Fibroblast of gingiva (primary cell): Measurements from ENCODE around the gene LGALS1.
A peak's percentile ranks its signal among the peaks of the same experiment; 100 is the strongest.

Experiments used
- DNase-seq: peaks from one replicate; pipeline ENCODE4 v3.0.0-alpha.2; 2011; ENCODE audit warnings: low read depth

Gene LGALS1

DNA sequence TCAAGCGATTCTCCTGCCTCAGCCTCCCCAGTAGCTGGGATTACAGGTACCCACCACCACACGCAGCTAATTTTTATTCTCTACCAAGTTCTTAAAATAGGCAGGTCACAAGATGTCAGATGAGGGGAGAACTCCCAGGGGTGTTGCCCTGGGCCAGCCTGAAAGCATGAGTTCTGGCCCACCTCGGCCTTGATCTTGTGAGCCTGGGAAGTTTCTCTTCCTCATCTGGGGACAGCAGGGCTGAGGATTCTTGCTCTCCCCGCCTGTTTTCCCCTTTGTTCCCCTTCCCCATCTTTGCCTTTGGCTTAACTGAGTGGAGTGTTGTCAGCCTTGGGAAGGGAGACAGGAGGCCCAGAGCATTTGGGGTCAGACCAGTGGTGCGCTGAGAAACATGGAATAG, 13.4 kb upstream of the LGALS1 start:
- DNase-seq = no peak

DNA sequence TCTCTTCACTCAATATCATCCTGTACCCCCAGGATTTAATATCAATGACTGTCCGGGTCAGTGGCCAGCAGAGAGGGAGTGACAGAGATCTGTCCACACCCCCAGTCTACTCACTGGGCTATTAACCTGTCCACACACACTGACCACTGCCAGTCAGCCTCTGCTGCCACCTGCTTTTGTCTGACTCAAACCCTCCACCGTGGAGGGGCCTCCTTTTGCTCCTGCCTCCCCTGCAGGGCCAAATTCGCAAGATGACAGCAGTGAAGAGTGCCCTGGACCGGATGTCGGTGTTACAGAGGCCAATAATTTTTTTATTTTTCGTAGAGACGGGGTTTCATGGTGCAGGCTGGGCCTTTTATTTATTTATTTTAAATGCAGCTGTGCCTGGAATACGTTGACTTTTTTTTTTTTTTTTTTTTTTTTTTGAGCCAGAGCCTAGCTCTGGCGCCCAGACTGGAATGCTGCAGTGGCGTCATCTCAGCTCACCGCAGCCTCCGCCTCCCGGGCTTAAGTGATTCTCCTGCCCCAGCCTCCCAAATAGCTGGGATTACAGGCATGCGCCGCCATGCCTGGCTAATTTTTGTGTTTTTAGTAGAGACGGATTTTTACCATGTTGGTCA, 11.8 kb upstream of the LGALS1 start:
- peak; percentile 61 for DNase-seq

DNA sequence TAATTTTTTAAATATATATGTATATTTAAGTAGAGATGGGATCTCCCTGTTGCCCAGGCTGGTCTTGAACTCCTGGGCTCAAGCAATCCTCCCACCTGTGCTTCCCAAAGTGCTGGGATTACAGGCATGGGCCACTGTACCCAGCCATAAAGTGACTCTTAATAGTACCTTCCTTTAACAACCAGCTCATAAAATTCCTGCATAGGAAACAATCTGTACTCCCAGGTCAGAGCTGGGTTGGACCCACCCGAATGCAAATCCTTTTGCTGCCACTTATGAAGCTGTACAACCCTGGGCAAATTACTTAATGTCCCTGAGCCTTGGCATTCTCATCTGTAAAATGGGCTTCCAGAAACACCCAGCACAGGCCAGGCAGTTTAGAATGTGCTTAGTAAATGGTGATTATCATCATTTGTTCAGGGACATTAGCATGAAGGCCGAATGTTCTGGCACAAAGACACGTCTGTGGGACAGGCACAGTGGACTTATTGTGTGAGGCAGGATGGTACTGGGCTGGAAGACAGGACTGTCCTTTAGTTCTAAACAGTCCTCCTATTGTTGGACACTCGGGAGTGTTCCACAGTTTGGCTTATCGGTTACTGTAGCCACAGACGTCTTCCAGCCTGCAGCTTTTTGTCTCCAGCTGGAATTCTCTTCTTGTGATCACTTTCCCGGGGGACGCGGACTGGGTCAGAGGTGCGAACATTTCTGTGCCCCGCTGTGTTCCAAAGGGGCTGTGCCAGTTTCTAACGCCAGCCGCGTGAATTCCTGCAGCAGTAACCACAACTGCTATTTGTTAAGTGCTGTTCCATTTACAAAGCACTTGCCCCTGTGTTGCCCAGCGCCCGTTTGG, 11.0 kb upstream of the LGALS1 start:
- peak; percentile 29 for DNase-seq

DNA sequence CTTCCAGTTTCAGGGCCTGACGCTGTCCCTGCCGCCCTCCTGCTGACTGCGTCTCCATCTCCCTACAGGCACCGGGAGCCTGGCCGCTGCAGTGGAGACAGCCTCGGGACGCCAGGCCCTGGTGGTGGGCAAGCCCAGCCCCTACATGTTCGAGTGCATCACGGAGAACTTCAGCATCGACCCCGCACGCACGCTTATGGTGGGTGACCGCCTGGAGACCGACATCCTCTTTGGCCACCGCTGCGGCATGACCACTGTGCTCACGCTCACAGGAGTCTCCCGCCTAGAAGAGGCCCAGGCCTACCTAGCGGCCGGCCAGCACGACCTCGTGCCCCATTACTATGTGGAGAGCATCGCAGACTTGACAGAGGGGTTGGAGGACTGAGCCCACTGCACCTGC, 9.9 kb upstream of the LGALS1 start:
- DNase-seq = no peak

DNA sequence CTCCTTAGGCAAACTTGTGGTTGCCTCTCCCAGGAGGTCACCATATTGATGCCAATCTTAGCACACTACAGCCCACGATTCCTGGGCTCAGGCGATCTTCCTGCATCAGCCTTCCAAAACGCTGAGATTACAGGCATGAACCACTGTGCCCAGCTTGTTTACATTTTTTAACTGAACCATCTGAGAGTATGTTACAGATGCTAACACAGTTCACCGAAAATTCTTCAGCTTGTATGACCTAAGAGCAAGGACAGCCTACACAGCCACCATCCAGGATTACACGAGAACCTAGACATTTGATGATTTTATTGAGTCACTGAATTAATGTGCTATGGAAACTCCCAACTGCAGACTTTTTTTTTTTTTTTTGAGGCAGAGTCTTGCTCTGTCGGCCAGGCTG, 5.8 kb upstream of the LGALS1 start:
- peak; percentile 98 for DNase-seq

DNA sequence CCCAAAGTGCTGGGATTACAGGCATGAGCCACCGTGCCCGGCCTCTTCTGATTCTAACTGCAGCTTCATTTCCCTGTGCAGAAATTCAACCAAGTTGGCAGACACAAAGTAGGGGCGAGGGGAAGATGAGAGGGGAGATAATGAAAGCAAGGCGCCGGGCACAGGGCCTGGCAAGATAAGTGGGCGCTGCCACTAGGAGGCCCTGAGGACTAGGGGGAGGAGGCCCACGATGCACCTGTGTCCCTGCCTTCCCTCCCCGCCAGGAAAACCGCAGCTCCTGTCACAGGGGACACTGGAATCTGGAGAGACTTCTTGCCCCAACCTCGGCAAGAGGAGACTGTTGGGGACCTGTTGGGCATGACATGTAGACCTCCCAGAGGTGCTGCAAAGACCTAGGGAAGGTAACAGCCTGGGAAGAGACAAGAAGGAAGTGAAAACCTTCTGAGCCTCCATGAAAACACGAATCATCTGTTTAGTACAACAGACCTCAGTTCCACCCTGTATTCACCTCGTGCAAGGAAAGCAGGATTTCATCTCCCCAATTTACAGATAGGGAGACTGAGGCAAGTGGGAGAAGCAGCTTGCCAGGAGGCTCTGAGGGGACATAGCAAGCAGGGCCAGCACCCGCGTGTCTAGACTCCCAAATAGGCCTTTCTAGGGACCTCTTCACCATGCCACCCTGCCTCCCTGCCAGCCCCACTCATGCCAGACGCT, 3.1 kb upstream of the LGALS1 start:
- DNase-seq = no peak

DNA sequence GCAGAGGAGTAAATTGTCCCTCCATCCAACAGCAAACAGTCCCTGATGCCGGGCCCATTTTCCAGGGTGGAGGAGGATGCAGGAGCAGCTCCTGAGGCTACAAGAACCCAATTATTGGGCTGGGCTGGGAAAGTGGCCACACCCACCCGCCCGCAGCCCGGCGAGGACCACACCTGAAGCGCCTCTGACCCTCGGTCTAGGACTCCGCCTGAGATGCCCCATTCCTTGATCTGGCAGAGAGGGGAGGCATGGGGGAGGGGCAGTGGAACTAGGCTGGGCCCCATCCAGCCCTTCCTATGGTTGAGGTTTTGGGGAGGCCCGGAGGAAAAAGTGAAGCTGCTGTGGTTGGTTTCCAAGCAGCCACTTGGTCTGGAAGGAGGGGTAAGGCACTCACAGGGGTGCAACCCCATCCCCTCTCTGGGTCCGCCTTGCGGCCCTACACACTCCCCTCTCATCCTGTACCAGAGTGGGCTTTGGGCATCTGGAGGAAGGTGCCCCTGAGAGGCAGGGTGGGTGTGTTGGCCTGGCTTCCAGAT, 2.4 kb upstream of the LGALS1 start:
- no peak for DNase-seq

DNA sequence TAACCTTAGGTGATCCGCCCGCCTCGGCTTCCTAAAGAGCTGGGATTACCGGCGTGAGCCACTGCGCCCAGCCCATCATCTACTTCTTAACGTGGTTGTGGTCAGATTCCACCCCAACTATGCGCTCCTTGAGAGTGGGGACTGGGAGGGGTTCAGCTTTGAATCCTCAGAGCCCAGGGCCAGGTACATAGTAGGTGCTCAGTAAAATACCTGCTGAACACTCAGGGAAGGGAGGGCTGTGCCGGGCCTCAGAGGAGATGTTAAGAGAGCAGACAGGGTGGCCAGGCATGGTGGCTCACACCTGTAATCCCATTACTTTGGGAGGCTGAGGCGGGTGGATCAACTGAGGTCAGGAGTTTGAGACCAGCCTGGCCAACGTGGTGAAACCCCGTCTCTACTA, 1.2 kb upstream of the LGALS1 start:
- no peak for DNase-seq

DNA sequence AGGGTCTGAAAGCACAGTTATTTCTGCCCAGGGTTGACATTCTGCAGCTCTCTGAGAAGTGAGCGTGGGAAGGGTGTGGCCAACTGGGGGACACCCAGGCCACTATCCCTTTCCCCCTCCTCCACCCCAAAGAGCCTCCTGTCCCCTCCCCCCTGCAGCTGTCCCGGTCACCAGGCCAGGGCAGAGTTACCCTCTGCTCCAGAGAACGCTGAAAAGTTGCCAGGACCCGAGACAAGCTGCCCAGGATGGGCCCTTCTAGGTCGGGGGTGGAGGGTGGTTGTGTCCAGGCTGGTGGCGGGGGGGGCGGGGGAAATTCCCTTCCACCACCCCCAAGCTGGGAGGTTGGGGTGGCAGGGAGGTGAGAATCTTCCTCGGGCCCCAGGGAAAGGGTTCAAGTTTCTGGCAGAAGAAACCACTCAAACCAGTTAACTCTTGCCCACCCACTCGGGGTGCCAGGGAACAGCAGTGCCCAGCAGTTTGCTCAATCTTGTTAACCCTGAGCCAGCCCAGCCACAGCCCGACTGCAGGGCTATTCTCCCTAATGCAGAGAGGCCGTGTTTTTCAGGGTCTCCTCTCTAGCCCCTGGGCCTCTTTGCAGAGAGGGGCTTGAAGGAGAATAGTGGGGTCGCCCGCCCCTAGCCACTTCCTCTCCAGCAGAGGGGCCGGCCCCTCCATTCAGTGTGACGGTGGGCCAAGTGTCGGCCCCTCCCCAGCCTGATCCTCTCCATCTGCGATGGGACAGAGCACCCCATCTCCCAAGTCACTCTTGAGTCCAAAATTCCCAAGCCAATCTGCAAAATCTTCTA, 697 bp downstream of the LGALS1 start:
- peak; percentile 85 for DNase-seq

DNA sequence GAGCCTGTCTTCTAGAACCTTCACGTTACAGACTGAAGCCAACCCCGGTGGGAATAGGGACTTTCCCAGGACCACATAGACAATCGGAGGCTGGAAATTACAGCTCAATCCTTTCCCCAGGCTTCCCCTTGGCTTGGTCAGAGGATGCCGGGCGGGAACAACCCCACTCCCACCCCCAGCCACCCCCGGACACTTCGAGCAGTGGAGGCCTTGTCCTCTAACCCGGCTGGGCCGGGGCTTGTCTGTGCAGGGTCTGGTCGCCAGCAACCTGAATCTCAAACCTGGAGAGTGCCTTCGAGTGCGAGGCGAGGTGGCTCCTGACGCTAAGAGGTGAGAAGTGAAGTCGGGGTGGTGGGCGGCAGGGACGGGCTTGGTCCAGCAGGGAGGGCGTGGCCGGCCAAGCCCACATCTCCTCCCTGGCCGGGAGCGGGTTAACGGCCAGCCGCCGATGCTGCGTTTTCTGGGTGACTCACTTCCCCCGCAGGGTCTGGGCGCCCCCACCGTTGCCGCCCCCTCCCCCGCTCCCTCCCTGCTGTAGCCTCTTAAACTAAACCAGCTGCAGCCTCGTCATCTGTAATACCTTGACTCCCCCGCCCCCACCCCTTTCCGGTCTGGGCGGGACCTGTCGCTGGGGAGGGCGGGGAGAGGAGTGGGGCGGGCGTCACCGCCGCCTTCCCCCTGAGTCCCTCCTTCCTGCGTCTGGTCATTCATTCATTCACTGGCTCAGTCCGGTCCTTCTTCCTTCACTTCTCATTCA, 1.5 kb downstream of the LGALS1 start:
- DNase-seq = peak; percentile 98

DNA sequence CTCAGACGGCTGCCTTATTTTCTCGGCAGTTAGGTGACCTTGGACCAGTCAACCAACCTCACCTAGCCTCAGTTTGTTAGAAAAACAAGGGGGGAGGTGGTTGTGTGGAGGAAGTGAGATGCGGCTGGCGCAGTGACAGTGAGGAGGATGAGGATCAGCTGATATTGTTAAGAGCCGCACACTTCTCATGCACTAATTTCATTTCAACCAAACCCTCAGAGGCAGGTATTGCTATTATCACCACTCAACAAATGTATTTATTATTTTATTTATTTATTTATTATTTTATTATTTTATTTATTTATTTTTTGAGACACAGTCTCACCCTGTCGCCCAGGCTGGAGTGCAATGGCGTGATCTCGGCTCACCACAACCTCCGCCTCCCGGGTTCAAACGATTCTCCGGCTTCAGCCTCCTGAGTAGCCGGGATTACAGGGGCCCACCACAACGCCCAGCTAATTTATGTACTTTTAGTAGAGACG, 2.1 kb downstream of the LGALS1 start:
- DNase-seq = no peak

DNA sequence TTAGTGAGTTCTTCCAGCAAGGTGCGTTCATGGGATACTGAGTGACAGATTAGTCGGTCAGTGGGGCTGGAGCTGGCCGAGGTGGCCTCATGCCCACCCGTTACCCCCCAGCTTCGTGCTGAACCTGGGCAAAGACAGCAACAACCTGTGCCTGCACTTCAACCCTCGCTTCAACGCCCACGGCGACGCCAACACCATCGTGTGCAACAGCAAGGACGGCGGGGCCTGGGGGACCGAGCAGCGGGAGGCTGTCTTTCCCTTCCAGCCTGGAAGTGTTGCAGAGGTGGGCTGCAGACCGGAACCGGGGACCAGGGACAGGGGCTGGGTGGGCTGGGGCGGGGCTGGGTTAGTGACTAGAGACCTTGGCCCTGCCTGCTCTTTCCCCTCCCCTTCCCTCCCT, 2.9 kb downstream of the LGALS1 start:
- no peak for DNase-seq

DNA sequence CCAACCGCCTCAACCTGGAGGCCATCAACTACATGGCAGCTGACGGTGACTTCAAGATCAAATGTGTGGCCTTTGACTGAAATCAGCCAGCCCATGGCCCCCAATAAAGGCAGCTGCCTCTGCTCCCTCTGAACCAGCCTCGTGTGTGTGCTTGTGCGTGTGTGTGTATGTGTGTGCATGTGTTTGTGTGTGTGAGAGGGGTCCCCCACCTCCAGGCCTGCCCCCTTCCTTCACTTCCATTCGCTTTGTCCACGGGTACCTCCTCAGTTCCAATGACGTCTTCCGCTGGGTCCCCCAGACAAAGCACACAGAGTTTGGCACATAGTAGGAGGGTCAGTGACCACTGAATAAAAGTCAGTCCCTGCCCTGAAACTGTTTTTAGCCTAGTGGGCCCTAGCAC, 4.2 kb downstream of the LGALS1 start:
- DNase-seq = no peak

DNA sequence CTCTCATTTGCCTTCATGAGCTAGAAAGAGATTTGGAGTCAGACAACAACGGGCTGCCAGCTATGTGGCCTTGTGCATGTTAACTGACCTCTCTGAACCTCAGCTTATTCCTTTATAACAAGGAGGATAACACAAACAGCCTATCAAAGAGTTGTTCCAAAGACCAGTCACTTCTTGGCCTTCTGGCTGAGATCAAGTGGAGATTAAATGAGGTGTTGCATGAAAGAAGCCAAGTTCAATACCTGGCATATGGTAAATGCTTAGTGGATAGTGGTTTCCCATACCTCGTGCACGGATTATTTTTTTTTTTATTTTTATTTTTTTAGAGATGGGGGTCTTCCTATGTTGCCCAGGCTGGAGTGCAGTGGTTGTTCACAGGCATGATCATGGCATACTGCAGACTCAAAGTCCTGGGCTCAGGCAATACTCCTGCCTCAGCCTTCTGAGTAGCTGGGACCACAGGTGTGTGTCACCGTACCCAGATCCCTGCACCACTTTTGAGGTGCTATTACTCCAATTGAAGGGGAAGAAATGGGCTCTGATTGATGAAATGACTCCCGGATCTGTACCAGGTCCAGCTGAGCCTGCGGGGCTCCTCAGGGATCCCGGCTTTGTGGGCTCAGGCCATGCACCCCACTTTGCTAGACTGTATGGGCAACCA, 4.9 kb downstream of the LGALS1 start:
- peak; percentile 19 for DNase-seq

DNA sequence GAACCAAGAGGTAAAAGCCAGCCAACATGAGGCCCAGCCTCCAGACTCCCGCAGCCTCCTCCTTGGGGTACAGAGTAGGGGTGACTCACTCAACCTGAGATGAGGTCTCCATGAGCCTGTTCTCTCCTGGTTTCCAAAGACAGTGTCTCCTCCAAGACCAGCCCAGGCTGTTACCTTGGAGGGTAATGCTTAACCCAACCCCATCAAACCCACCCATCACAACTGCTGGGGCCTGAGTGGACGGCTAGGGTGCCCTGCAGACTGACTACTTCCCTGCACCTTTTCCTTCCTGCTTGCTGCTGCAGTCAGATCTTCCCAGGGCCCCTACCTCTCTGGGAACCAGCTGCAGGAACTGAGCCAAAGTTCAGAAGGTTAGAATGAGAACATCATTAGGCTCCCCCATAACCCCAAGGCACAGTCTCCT, 5.6 kb downstream of the LGALS1 start:
- peak; percentile 40 for DNase-seq

DNA sequence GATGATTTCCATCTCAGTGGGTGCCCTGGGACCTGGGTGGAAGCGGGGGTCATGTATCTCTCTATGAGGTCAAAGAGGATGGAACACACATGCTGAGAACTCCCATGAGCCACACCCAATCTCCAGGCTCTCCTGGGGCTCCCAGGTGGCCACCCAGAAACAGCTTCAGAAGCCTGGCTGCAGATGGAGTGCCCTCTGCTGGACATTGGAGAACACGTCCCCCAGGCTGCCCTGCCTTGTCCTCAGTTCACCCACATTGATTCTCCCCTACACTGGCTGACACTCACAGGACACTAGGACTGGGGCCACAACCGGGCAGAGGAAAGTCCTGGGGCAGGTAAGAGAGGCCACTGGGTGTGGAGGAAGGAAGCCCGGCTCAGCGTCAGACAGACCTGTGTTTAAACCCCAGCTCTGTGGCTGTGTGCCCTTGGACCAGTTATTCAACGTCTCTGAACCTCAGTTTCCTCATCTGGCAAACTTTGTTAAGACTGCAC, 6.2 kb downstream of the LGALS1 start:
- DNase-seq = peak; percentile 76

DNA sequence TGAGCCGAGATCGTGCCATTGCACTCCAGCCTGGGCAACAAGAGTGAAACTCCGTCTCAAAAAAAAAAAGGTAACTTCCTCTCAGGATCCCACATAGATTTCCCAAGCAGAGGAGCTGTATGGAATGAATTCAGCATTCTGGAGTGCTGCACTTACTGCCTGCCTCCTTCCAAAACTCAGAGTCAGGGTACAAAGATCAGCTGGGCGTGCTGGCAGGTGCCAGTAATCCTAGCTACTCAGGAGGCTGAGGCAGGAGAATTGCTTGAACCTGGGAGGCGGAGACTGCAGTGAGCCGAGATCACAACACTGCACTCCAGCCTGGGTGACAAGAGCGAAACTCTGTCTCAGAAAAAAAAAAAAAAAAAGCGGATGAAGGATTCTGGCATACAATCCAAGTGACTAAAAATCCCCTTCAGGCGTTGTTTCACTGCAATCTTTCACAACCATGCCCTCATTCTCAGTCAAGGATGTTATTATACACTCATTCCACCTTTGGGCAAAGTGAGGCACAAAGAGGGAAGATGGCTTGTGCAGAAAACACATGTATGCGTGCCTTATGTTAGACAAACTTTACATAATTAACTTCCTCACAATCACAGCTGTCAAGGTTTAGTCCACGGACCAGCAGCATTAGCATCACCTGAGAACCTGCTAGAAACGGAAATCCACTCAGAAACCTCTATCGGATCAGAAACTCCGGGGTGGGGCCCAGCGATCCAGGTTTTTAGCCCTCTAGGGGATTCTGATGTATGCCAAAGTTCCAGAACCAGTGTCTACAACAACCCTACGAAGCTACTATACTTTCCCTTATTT, 9.6 kb downstream of the LGALS1 start:
- DNase-seq = no peak

DNA sequence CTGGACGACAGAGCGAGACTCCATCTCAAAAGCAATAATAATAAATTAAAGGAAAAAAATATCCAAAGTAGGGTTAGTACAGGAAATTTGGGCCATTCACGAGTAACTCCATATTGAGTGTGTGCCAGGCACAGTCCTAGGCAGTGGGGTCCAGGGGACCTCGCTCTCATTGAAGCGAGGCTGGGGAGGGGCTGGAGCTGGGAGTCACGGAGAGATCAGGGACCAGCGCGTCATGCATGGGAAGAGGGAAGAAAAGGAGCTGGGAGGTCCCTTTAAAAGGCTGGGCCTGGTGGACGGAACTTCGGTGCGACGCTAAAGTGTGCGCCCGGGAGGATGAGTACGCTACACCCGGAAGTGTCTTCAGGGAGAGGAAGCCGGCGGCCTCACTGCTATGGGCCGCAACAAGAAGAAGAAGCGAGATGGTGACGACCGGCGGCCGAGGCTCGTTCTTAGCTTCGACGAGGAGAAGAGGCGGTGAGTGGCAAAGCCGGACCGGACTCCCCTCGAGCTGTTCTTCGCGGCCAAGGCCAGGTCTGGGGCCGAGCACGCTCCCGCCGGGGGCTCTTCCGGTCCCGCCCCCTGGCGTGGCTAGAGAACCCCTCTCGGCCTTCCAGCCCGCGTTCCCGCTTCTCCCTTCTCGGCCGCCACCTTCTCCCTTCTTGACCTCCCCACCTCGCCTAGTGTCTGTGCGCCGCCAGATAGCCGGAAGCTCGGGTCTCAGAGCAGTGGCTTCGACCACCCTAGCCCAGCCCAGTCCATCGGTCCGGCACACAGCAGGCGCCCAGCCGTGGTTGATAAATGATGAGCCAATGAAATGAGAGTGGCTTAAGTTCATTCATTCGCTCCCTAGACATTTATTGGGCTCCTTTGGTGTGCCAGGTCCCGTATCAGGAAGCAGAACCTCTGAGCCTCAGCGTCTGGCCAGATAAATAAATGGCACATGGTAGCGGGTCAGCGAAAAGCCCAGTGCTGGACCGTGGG, 10.9 kb downstream of the LGALS1 start, which contains the start of gene NOL12:
Gene NOL12 (plus strand): TSS at position 342 of the 981 bp plus-strand sequence. CDS start 50 bp downstream, at position 392.
- peak; percentile 86 for DNase-seq
